CD14-positive monocyte (primary cell): ENCODE data around the gene SERPINA4. TPM values are rescaled to one million over a fixed set of nuclear protein-coding genes. Genes with fewer than 3 reads are reported as not detected.

Source experiments
- DNase-seq, 3 donors: peaks; one replicate each; pipeline ENCODE4 v3.0.0-alpha.2; 2011 to 2022
- H2AFZ ChIP-seq: 2 replicates; pipeline ENCODE4 v1.6.0; 2012; ENCODE audit warnings: mild to moderate bottlenecking, low read depth, low read length, inconsistent platforms; ENCODE audit not compliant: insufficient read depth, poor library complexity, severe bottlenecking
- H3K27ac ChIP-seq, 2 donors: 1 replicate in 1 of 2; 2 replicates in 1 of 2; pipeline ENCODE4 v1.5.1; 2012 to 2013; ENCODE audit warnings: low read length in 2 of 2, control low read depth in 1 of 2, inconsistent platforms in 1 of 2, low read depth in 1 of 2, mild to moderate bottlenecking in 1 of 2
- H3K27me3 ChIP-seq, 2 donors: one replicate each; pipeline versions ENCODE4 v1.6.0 to v1.6.1; 2011 to 2013; ENCODE audit warnings: low read length in 2 of 2; ENCODE audit not compliant: control insufficient read depth in 2 of 2, insufficient read depth in 2 of 2
- H3K36me3 ChIP-seq, 2 donors: replicated peaks in 1 of 2; 1 replicate in 1 of 2; 2 replicates in 1 of 2; pipeline versions ENCODE4 v1.5.1 to v1.6.1; 2012 to 2013; ENCODE audit warnings: low read length in 2 of 2, control low read depth in 1 of 2, inconsistent platforms in 1 of 2, mild to moderate bottlenecking in 1 of 2; ENCODE audit not compliant: insufficient read depth in 2 of 2, control insufficient read depth in 1 of 2
- H3K4me1 ChIP-seq, 2 donors: 1 replicate in 1 of 2; 2 replicates in 1 of 2; pipeline versions ENCODE4 v1.5.1 to v1.6.1; 2012 to 2013; ENCODE audit warnings: low read length in 2 of 2, control low read depth in 1 of 2, inconsistent platforms in 1 of 2, mild to moderate bottlenecking in 1 of 2, moderate library complexity in 1 of 2; ENCODE audit not compliant: insufficient read depth in 2 of 2, control insufficient read depth in 1 of 2
- H3K4me2 ChIP-seq: replicated peaks from 2 replicates; pipeline ENCODE3; 2012; ENCODE audit warnings: low read length, moderate library complexity, mild to moderate bottlenecking; ENCODE audit not compliant: poor library complexity, severe bottlenecking; ENCODE audit errors: extremely low read depth
- H3K4me3 ChIP-seq, 3 experiments: fragments of 200-600 bp in 1 of 3; sonication (generic) in 1 of 3; replicated peaks in 1 of 3; 1 replicate in 2 of 3; 2 replicates in 1 of 3; pipeline ENCODE4 v1.5.1; 2011 to 2013; ENCODE audit warnings: low read length in 3 of 3, mild to moderate bottlenecking in 3 of 3, control low read depth in 2 of 3, low read depth in 2 of 3, inconsistent platforms in 1 of 3, moderate library complexity in 1 of 3
- H3K79me2 ChIP-seq: 2 replicates; pipeline ENCODE4 v1.6.0; 2012; ENCODE audit warnings: mild to moderate bottlenecking, control low read depth, inconsistent platforms, low read length, moderate library complexity; ENCODE audit not compliant: insufficient read depth
- H3K9ac ChIP-seq: 2 replicates; pipeline ENCODE4 v1.6.0; 2017; ENCODE audit warnings: low read length, mild to moderate bottlenecking; ENCODE audit not compliant: insufficient read depth, poor library complexity, severe bottlenecking
- H3K9me3 ChIP-seq, 2 donors: replicated peaks in 1 of 2; 1 replicate in 1 of 2; 2 replicates in 1 of 2; pipeline versions ENCODE4 v1.5.1 to v1.6.1; 2012 to 2013; ENCODE audit warnings: low read length in 2 of 2, control low read depth in 1 of 2; ENCODE audit not compliant: control insufficient read depth in 1 of 2, insufficient read depth in 1 of 2
- H4K20me1 ChIP-seq: 2 replicates; pipeline ENCODE4 v1.6.0; 2012; ENCODE audit warnings: mild to moderate bottlenecking, low read length, control low read depth, moderate library complexity; ENCODE audit not compliant: insufficient read depth
- H3K27ac Mint-ChIP-seq, 7 donors: one replicate each; pipeline ENCODE4 v1.8.0; 2020; ENCODE audit warnings: mild to moderate bottlenecking in 7 of 7, mixed read lengths in 7 of 7, moderate library complexity in 6 of 7, inconsistent platforms in 2 of 7
- H3K27me3 Mint-ChIP-seq, 3 donors: one replicate each; pipeline ENCODE4 v1.8.0; 2021 to 2022; ENCODE audit warnings: low read depth in 3 of 3, mild to moderate bottlenecking in 3 of 3, mixed read lengths in 3 of 3, moderate library complexity in 3 of 3, inconsistent platforms in 1 of 3
- H3K36me3 Mint-ChIP-seq, 2 donors: one replicate each; pipeline ENCODE4 v1.8.0; 2020; ENCODE audit warnings: mixed read lengths in 2 of 2, inconsistent platforms in 1 of 2, mild to moderate bottlenecking in 1 of 2
- H3K4me1 Mint-ChIP-seq: one replicate; pipeline ENCODE4 v1.8.0; 2020; ENCODE audit warnings: mild to moderate bottlenecking, mixed read lengths
- H3K4me3 Mint-ChIP-seq, 2 donors: one replicate each; pipeline ENCODE4 v1.8.0; 2020; ENCODE audit warnings: mild to moderate bottlenecking in 2 of 2, mixed read lengths in 2 of 2, moderate library complexity in 1 of 2
- H3K9me3 Mint-ChIP-seq, 7 donors: one replicate each; pipeline ENCODE4 v1.8.0; 2020 to 2022; ENCODE audit warnings: mixed read lengths in 7 of 7, mild to moderate bottlenecking in 6 of 7, moderate library complexity in 6 of 7, inconsistent platforms in 2 of 7
- CTCF ChIP-seq: fragments of 200-600 bp; IDR thresholded peaks from one replicate; pipeline ENCODE4 v1.8.0; 2022; ENCODE audit warnings: antibody characterized with exemption, mild to moderate bottlenecking
- WGBS: methylation state at CpG from one replicate; pipeline ENCODE4 v1.1.5; 2013; ENCODE audit warnings: missing lambda C conversion rate; ENCODE audit not compliant: insufficient coverage; 5-methylcytosine and 5-hydroxymethylcytosine counted together
- intact Hi-C, 2 donors: fragments of 100-400 bp; cut with micrococcal nuclease; formaldehyde crosslinking; loops; one replicate each; pipeline versions ENCODE4 v1.15.0 to v1.15.1; 2023
- polyA plus RNA-seq, 3 donors: library from polyadenylated mRNA; depleted of rRNA in 1 of 3; unstranded in 2 of 3; stranded (reverse) in 1 of 3; fragments of 300-500 nt in 2 of 3; fragments of >200 nt in 1 of 3; fragmentation: Illumina TruSeq in 2 of 3; gene quantifications; 1 replicate in 2 of 3; 2 replicates in 1 of 3; pipeline ENCODE4 v1.2.3, GENCODE V29; 2012 to 2021

The SERPINA4 gene
- polyA plus RNA-seq, 3 donors = not detected

- Mint-ChIP-seq H3K9me3 (peaks cover 7 to 21% (median 13%) of the 10 kb centered on the region in 7 donors), H3K27ac (no peak overlapping the region), H3K36me3 (no peaks in the 10 kb centered on the region), H3K27me3 (peaks cover 0 to 5% (median 1%) of the 10 kb centered on the region in 3 donors), H3K4me3 (no peak overlapping the region), H3K4me1 (no peaks in the 10 kb centered on the region)
- Histone ChIP-seq H3K79me2 (no peaks in the 10 kb centered on the region), H4K20me1 (no peaks in the 10 kb centered on the region), H3K36me3 (no peaks in the 10 kb centered on the region), H3K9me3 (peaks cover 5 to 25% of the 10 kb centered on the region in 2 donors), H3K27ac (no peak overlapping the region), H3K27me3 (no peaks in the 10 kb centered on the region), H3K9ac (no peak overlapping the region), H3K4me2 (no peak overlapping the region), H3K4me3 (no peak overlapping the region), H2AFZ (no peak overlapping the region), H3K4me1 (no peaks in the 10 kb centered on the region)
- 68% methylated on average over 4 of the region's 9 CpGs for WGBS
- intact Hi-C loops = no loop called here
- no peak for DNase-seq
- TF ChIP-seq CTCF = no peak
Observed at GRCh38 chr14:94612580-94613554, 51.6 kb downstream of the SERPINA4 start.

- Histone ChIP-seq H3K9me3 (peaks cover 17 to 35% of the 10 kb centered on the region in 2 donors), H3K4me2 (no peak overlapping the region), H3K27ac (no peak overlapping the region), H2AFZ (no peak overlapping the region), H4K20me1 (no peaks in the 10 kb centered on the region), H3K4me3 (no peak overlapping the region), H3K9ac (no peak overlapping the region), H3K4me1 (no peaks in the 10 kb centered on the region), H3K27me3 (no peaks in the 10 kb centered on the region), H3K36me3 (no peaks in the 10 kb centered on the region), H3K79me2 (no peaks in the 10 kb centered on the region)
- no peak for DNase-seq
- Mint-ChIP-seq H3K27me3 (peaks cover 0 to 8% (median 1%) of the 10 kb centered on the region in 3 donors), H3K9me3 (peaks cover 15 to 31% (median 21%) of the 10 kb centered on the region in 7 donors), H3K4me1 (no peaks in the 10 kb centered on the region), H3K4me3 (no peak overlapping the region), H3K27ac (peak overlapping the region in 1 of 7 donors; percentile 85), H3K36me3 (no peaks in the 10 kb centered on the region)
- TF ChIP-seq CTCF = no peak
- 94% methylated on average over 15 of the region's 20 CpGs for WGBS
- intact Hi-C loops = no loop called here
Observed at GRCh38 chr14:94613720-94614644, 52.7 kb downstream of the SERPINA4 start.
